Activated CD4-positive, alpha-beta T cell treated with anti-CD3 and anti-CD28 coated beads for 4 hours (primary cell): ENCODE results near the gene XPR1.
"Not testable (repeated sequence)": the region's sequence is repeated elsewhere in the genome, so short reads cannot be mapped to it uniquely, and the experiment has no call there.

Source experiments
- DNase-seq, 2 donors: peaks; one replicate each; pipeline ENCODE4 v3.0.0-alpha.2; 2020

Gene XPR1

DNA sequence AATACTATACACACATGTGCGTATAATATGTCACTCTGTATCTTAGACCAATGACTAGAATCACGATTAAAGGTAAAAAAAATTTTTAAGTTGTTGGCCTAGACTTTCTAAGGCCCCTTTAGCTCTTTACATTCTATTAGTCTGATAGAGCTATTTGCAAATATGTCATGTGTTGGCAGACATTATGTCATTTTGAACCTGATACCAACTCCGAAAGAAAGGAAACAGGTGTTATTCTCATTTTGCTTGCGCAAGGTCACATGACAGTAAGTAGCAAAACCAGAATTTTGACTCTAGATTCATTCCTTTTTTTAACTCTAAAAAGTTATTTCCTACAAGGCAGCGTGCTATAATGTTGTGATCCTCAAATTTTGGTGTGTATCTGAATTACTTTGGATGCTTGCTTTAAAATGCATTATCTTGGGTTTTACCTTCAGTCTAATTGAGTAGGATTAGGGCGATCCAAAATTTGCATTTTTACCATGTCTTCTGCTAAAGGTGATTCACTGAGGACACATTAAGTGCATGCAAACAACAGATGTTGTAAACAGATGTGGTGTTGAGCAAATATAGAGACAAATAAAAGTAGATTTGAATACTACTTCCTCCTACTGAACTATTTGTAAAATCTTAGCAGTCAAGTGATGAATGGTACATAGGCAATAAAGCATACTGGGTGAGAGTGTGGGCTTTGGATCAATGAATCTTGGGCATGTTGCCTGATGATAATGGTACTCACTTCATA is 217.4 kb downstream of the XPR1 start:
- no peak for DNase-seq

DNA sequence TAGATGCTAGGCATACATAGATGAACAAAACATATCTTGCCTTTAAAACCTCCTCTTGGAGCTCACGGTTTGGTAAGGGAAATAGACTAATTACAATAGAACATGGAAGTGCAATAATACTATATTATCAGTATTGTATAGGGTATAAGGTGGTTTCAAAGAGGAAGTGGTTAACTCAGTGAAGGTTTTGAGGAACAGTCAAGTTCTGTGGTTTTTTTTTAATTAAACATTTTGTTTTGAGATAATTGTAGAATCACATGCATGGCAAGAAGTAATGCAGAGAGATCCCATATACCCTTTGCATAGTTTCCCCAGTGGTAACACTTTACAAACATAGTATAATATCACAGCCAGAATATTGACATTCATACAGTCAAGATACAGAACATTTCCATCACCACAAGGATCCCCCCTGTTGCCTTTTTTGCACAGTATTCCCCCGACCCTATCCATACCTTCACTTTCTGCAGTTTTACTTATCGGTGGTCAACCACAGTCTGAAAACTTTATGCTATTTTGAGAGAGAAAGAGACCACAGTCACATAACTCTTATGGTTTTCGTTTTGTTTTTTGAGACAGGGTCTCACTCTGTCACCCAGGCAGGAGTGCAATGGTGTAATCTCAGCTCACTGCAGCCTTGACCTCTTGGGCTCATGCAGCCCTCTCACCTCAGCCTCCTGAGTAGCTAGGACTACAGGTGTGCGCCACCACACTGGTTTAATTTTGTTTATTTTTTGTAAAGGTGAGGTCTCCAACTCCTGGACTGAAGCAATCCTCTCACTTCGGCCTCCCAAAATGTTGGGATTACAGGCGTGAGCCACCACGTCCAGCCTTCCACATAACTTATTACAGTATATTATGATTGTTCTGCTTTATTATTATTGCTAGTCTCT is 220.4 kb downstream of the XPR1 start:
- no peak for DNase-seq

GRCh38 chr1:180854001-180854400 is 222.2 kb downstream of the XPR1 start:
- DNase-seq: no peak

- DNase-seq: no peak
These were observed 222.6 kb downstream of the XPR1 start for GRCh38 chr1:180854456-180854855.

- not testable (repeated sequence) for DNase-seq
These were observed 226.3 kb downstream of the XPR1 start for GRCh38 chr1:180857947-180858725.

GRCh38 chr1:180859306-180859705 is 227.5 kb downstream of the XPR1 start:
- no peak for DNase-seq

DNA sequence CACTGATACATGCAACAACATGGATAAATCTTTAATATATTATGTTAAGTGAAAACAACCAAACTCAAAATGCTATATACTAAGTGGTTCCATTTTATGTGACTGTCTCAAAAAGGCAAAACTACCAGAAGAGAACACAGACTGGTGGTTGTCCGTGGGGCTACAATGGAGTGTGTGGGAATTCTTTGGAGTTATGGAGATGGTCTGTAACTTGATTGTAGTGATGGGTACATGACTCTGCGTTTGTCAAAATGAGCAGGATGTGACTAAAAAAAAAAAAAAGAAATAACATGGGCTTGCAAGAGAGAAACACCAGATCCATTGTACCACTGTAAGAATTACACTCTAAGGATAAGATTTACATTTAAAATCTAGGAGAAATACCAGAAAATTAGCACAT is 228.7 kb downstream of the XPR1 start:
- no peak for DNase-seq

- DNase-seq: no peak
These were observed 230.5 kb downstream of the XPR1 start for GRCh38 chr1:180862305-180862704.

DNA sequence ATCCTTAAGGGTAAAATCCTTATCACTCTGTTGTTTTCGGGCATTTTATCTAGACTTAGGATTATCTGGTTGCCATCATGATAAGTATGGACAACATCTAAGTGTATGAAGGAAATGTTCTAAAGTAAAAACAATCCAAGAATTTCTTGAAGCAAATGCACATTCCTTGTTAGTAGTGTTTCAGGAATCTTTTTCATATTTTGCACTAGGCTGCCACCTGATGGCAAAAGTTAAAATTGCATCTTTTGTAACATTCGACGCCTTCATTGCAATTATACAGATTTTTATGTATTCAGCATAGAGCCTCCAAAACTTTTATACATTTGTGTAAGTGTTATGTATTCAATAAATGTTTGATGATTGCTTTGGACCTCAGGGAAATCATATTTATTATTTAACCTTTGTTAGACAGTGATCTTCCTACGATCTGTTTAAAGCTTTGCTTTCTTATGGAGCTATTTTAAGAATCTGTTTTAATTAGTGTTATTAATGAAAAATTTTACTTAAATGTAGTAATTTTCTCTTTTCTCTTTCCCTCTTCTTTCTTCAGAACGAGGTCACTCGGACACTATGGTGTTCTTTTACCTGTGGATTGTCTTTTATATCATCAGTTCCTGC is 231.4 kb downstream of the XPR1 start:
- DNase-seq: peak in 1 of 2 donors; percentile 49

GRCh38 chr1:180881806-180882509 is 250.1 kb downstream of the XPR1 start:
- DNase-seq: no peak

DNA sequence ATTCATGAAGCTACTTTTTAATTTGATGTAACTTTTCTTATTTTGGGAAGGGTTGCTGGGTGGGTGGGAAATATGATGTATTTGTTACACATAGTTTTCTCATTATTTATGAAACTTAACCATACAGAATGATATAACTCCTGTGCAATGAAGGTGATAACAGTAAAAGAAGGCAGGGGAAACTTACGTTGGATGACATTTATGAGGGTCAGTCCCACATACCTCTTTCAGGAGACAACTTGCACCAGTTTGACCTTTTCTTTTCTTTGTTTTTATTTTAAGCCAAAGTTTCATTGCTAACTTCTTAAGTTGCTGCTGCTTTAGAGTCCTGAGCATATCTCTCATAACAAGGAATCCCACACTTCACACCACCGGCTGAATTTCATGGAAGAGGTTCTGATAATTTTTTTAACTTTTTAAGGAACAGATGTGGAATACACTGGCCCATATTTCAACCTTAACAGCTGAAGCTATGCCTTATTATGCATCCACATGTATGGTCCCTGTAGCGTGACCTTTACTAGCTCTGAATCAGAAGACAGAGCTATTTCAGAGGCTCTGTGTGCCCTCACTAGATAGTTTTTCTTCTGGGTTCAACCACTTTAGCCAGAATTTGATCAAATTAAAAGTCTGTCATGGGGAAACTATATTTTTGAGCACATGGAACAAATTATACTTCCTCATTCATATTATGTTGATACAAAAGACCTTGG is 252.9 kb downstream of the XPR1 start:
- DNase-seq: no peak

- no peak for DNase-seq
These were observed 254.5 kb downstream of the XPR1 start for GRCh38 chr1:180886338-180886737.

GRCh38 chr1:180887841-180888240 is 256.0 kb downstream of the XPR1 start:
- no peak for DNase-seq

- no peak for DNase-seq
These were observed 257.0 kb downstream of the XPR1 start for GRCh38 chr1:180888870-180889269.

GRCh38 chr1:180889325-180889724 is 257.5 kb downstream of the XPR1 start:
- DNase-seq: no peak

GRCh38 chr1:180892272-180892671 is 260.4 kb downstream of the XPR1 start:
- DNase-seq: no peak

DNA sequence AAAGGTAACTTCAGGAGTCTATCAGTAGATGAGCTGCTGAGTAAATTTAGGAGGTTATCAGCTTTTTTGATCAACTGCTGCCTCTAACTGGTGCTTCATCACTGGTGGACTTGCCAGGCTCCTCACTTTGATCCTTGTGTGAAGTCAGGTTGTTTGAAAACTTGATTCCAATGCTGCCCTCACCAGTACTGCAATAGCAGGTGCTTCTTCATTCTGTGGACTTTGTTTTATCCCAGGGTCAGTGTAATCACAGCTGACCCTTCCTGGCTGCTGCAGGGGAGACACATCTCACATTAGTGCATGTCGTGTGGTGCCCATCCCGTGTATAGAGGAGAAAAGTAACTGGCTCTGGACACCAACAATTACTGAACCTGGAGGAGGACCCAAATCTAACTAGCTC is 260.9 kb downstream of the XPR1 start:
- DNase-seq: no peak

- no peak for DNase-seq
These were observed 261.8 kb downstream of the XPR1 start for GRCh38 chr1:180893614-180894013.

- DNase-seq: no peak
These were observed 264.3 kb downstream of the XPR1 start for GRCh38 chr1:180896161-180896560.

GRCh38 chr1:180898441-180899219 is 266.8 kb downstream of the XPR1 start:
- no peak for DNase-seq

GRCh38 chr1:180899262-180899661 is 267.4 kb downstream of the XPR1 start:
- no peak for DNase-seq
